GM12892 (cell line): ENCODE data around the gene RNF13.

Experiments
- POLR2A ChIP-seq: IDR thresholded peaks from 2 replicates; pipeline ENCODE4 v1.6.1; 2011; ENCODE audit warnings: low read depth, low read length, control low read depth
- POLR2AphosphoS5 ChIP-seq: IDR thresholded peaks from 2 replicates; pipeline ENCODE4 v1.6.1; 2011; ENCODE audit warnings: low read depth, low read length, control low read depth
- TAF1 ChIP-seq: IDR thresholded peaks from 2 replicates; pipeline ENCODE4 v1.6.1; 2011; ENCODE audit warnings: low read depth, mild to moderate bottlenecking, control low read depth, low read length, borderline replicate concordance

DNA sequence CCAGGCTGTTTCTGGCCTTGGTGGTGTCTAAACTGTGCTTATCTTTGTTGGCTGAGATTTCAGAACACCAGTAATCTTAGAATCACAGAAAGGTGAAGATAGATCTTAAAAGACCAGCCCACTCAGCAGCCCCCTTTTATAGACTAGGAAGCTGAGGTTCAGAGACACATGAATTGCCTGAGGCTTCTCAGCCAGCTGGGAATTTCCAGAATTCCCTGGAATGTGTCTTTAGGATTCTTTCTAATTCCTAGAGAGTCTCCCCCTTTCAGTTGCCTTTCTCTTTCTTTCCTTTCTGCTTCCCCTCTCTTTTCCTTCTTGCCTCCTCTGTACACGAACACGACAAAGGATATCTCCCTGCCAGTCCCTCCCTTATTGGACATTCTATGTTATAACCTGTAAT is 40.2 kb upstream of the RNF13 start:
- TF ChIP-seq POLR2AphosphoS5 (no peak), POLR2A (no peak), TAF1 (no peak)
